ENCODE results near the gene PPIL1.

DNA sequence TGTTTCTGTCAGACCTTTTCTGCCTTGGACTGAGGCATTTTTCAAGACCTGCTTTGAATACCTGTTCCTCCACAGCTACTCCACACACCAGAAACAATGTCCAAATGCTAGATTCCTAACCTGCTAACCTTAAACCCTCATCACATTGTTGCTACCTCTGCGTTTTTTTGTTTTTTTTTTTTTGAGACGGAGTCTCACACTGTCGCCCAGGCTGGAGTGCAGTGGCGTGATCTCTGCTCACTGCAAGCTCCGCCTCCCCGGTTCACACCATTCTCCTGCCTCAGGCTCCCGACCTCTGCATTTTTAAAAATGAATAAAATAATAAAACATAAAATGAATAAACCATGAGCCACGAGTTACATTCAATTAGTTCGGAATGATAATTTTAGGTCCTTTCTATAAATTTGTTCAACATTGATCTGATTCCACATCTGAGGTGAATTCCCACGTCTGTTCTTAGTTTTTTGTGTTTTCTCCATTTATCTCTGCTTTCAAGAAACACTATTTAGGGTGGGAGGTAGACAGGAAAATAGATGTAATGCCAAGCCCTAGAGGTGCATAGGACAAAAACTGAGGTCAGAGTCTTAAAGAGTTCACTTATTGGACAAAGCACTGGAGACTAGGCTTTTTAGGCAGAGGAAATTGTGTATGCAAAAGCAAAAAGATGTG lies 12.5 kb upstream of the PPIL1 start:
- TF ChIP-seq, protein P1, sequence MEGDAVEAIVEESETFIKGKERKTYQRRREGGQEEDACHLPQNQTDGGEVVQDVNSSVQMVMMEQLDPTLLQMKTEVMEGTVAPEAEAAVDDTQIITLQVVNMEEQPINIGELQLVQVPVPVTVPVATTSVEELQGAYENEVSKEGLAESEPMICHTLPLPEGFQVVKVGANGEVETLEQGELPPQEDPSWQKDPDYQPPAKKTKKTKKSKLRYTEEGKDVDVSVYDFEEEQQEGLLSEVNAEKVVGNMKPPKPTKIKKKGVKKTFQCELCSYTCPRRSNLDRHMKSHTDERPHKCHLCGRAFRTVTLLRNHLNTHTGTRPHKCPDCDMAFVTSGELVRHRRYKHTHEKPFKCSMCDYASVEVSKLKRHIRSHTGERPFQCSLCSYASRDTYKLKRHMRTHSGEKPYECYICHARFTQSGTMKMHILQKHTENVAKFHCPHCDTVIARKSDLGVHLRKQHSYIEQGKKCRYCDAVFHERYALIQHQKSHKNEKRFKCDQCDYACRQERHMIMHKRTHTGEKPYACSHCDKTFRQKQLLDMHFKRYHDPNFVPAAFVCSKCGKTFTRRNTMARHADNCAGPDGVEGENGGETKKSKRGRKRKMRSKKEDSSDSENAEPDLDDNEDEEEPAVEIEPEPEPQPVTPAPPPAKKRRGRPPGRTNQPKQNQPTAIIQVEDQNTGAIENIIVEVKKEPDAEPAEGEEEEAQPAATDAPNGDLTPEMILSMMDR (IDR thresholded peaks at IDR 0.05): no peak
- TF ChIP-seq POLR2A (IDR thresholded peaks at IDR 0.05): no peak

Data from Peyer's patch (tissue), 4 donors.